ENCODE measurements around the gene ANO3.

ANO3 gene

DNA sequence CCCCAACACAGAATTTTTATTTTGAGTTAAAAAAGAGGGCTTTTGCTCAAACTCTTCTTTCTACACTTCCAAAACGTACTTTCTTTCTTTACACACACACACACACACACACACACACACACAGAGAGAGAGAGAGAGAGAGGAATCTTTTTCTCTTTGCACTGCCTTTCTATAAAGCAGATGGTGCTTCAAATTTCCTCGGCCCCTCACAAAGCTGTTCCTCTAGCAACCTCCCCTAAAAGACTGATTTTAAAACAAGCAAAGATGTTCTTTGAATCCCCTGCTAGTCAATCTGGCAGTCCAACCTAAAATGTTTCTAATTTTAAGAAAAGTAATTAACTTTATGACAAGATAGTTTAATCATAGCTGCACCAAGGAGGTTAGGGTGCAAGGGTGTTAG is 2.7 kb upstream of the ANO3 start:
- no peak for TF ChIP-seq POLR2A (IDR thresholded peaks at IDR 0.05; ENCODE audit: low read depth, low read length)
- FAIRE-seq (no peak), DNase-seq (ENCODE audit: insufficient read length, low spot score) (no peak)

DNA sequence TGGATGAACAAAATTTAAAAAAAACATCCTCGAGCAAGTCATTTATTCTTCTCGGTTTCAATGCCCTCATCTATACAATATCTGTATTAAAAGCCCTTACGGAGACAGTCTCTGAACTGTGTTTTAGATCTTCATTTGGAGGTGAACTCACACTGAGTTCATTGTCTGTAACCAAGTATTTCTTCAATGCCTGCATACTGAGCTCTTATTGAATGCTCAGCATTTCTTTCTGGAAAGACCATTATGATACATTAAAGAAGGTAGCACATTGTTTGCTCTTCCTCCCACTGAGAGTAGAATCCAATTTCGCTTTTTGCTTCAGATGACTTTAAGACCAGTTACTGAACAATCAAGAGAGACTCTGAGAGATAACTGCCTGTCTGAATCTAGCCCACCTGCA is 1.7 kb upstream of the ANO3 start:
- FAIRE-seq, result no peak
- DNase-seq (ENCODE audit: insufficient read length, low spot score), result no peak

DNA sequence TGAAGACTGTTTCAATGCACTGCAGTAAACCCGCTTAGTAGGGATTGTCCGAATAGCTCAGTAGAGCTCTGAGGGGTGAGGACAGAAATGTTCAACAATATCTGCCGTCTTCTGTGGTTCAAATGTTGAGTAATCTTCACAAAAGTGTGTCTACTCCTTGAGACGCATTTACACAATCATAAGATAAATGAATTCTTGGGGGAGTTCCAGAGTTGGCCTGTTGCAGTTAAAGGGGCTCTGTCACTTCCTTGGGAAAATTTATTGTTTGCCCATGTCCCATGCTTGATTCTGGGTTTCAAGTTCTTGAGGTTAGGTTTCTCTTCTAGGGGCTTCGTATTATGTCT is 614 bp downstream of the ANO3 start:
- no peak for DNase-seq (ENCODE audit: insufficient read length, low spot score)
- no peak for FAIRE-seq
- TF ChIP-seq POLR2A (IDR thresholded peaks at IDR 0.05; ENCODE audit: low read depth, low read length), result no peak

More for the DNA sequence above, 1.7 kb upstream of the ANO3 start:
- TF ChIP-seq POLR2A (IDR thresholded peaks at IDR 0.05; ENCODE audit: low read depth, low read length), result no peak

DNA sequence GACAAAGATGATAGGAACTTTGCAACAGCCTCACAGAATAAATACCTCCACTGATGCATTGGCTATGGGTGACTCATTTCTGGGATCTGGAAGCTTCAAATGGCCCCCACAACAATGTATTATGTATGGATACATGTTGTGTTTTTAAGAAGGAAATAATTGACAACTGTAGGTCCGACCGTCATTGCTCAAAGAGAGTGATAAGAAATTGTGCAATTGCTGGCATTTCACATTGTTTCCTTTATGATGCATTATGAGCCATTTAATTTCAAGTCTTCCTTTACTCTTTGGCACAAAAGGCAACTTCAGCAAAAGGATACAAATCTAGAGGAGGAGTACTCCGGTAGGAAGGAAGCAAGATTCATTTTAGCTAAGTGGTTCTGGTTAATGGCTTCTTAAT is 2.0 kb downstream of the ANO3 start:
- FAIRE-seq (no peak), DNase-seq (ENCODE audit: insufficient read length, low spot score) (no peak)
- TF ChIP-seq POLR2A (IDR thresholded peaks at IDR 0.05; ENCODE audit: low read depth, low read length), result no peak

DNA sequence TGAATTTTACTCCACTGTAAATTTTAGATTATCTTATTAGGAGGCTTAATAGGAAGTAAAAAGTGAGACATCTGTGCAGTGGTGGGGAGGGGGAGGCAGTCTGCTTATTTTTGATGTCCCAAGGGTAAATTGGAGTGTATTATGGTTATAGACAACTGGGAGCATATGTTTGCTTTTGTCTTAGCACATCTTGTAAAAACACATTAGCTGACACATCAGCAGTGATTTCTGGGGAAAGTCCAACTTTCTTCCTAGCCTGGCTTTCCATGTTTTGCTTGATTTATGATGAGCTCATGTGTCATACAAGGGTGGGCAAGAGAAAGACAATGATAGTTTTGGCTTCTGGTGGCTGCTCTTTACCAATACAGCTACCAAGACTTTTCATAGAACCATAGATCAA is 4.0 kb downstream of the ANO3 start:
- DNase-seq (ENCODE audit: insufficient read length, low spot score), result no peak
- TF ChIP-seq POLR2A (IDR thresholded peaks at IDR 0.05; ENCODE audit: low read depth, low read length), result no peak
- FAIRE-seq, result no peak

DNA sequence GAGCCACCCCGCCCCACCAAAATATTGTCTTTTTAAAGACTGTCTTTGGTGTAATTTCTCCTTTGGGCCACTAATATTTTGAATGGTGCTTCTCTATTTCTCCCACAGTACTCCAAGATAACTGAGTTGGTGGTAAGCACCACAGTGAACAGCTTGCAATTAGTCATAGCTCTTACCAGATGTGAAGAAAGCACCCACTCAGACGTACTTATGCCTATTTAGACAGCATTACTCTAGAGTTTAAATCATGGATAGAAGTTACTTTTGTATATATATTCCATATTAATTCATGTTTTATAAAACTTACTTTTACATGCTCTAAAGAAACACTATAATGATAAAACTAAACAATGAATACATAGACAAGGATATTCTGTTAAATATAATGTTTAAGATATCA is 12.7 kb downstream of the ANO3 start:
- no peak for TF ChIP-seq POLR2A (IDR thresholded peaks at IDR 0.05; ENCODE audit: low read depth, low read length)
- FAIRE-seq (no peak), DNase-seq (ENCODE audit: insufficient read length, low spot score) (no peak)

DNA sequence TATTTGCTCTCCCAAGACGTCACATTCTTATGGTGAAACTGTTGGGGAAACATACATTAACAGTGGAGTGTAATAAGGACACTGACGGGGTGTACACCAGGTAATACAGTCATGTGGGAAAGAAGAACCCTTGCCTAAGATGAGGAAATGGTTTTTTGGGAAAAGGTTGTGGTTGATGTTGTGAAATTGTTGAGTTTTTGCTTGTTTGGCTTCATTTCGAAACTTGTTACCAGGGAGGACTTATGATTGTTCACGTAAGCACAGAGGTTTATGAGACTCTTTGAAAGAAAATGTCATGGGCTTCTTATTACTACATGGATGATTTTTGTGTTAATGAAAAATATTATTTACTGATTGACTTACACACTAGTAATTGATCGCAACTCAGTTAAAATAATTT is 16.8 kb downstream of the ANO3 start:
- DNase-seq (ENCODE audit: insufficient read length, low spot score) (no peak), FAIRE-seq (no peak)
- no peak for TF ChIP-seq POLR2A (IDR thresholded peaks at IDR 0.05; ENCODE audit: low read depth, low read length)

DNA sequence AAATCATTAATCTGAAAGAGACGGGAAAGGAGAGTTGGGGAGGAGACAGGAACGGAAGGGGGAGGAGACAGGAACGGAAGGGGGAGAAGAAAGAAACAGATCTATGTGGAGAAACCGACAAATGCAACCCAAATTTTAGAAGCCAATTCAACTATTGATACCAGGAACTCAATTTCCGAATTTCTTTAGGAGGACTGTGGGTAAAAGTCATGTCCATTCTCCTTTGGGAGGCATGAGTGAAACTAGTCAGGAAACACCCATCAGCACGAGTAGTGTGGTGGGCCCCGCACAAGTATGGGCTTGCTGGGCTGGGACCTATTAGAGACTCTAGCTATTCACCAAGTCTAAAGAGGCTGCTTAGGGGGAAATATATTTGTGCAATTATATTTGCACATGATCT is 18.1 kb downstream of the ANO3 start:
- no peak for TF ChIP-seq POLR2A (IDR thresholded peaks at IDR 0.05; ENCODE audit: low read depth, low read length)
- DNase-seq (ENCODE audit: insufficient read length, low spot score) (no peak), FAIRE-seq (no peak)

DNA sequence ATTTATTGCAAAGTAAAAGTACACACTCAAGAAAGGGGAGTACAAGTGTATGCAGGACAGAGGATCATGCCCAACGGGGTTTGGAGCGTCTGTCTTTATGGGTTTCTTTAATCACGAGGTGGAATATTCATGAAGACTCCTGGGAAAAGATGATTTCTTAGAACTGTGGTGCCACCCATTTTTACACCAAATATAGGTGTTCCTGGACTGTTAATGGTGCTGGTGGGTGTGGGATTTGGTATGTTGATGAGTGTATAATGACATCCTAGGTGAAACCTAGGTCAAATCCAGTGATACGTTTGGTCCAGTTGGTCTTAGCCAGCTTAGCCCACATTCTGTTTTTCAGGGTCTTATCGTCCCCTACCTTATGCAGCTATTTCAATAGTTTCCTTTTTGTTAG is 21.1 kb downstream of the ANO3 start:
- no peak for FAIRE-seq
- TF ChIP-seq POLR2A (IDR thresholded peaks at IDR 0.05; ENCODE audit: low read depth, low read length), result no peak
- no peak for DNase-seq (ENCODE audit: insufficient read length, low spot score)

DNA sequence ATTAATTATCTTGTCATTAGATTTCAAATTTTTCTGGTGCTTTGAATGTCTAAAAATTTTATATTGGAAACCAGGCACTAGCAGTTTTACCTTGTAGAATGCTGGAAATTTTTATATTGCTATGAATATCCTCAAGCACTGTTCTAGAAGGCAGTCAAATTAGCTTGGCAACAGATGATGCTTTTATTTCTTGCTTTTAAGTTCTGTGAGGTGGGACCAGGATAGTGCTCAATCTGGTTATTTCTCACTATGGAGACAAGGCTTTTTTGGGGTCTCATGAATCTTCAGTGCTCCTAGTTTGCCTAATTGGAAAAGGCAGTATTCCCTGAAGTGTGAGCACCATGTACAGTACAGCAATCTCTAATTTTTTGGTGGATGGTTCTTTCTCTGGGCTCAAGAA is 27.1 kb downstream of the ANO3 start:
- no peak for FAIRE-seq
- DNase-seq (ENCODE audit: insufficient read length, low spot score), result no peak
- no peak for TF ChIP-seq POLR2A (IDR thresholded peaks at IDR 0.05; ENCODE audit: low read depth, low read length)

DNA sequence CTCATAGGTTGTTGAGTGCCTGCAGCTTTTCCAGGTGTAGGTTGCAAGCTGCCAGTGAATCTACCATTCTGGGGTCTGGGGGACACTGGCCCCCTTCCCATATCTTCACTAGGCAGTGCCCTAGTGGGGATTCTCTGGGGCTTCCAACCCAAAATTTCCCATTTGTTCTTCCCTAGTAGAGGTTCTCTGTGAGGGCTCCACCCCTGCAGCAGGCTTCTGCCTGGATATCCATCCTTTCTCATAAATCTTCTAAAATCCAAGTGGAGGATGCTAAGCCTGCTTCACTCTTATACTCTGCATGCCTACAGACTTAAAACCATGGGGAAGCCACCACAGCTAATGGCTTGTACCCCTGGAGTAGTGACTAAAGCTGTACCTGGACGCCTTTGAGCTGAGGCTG is 33.4 kb downstream of the ANO3 start:
- FAIRE-seq (no peak), DNase-seq (ENCODE audit: insufficient read length, low spot score) (no peak)
- no peak for TF ChIP-seq POLR2A (IDR thresholded peaks at IDR 0.05; ENCODE audit: low read depth, low read length)

DNA sequence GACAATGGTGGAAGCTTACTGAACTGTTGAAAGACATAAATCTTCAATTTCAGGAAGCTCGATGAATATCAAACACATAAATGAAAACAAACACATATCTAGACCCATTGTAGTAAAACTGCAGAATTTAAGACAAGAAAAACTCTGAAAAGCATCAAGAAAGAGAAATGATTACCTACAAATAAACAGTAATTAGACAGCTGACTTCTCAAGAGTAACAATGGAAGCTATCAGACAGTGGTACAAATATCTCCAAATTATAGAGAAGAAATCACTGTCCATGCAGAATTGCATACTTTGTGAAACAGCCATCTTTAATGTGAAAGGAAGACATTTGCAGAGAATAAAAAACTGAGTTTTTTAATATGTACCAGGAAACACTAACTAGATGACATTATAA is 45.7 kb downstream of the ANO3 start:
- TF ChIP-seq POLR2A (IDR thresholded peaks at IDR 0.05; ENCODE audit: low read depth, low read length), result no peak
- FAIRE-seq (no peak), DNase-seq (ENCODE audit: insufficient read length, low spot score) (no peak)

DNA sequence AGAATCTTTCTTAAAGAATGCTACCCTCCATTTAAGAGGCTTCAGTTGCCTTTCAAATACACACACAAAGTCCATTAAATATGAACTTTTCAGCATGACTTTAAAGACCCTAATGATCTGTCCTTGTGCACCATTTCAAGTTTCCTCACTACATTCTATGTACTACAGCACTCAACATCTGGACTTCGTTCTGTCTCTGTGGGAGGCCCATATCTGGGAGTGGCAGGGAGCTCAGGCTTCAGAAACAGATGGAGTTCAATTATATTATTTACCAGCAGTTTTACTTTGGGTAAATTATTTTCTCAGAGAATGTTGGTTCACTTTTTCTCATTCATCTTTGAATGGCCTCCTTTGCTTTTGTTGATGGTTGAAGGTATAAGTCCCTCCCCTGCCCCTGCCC is 67.4 kb downstream of the ANO3 start:
- no peak for TF ChIP-seq POLR2A (IDR thresholded peaks at IDR 0.05; ENCODE audit: low read depth, low read length)
- no peak for FAIRE-seq

DNA sequence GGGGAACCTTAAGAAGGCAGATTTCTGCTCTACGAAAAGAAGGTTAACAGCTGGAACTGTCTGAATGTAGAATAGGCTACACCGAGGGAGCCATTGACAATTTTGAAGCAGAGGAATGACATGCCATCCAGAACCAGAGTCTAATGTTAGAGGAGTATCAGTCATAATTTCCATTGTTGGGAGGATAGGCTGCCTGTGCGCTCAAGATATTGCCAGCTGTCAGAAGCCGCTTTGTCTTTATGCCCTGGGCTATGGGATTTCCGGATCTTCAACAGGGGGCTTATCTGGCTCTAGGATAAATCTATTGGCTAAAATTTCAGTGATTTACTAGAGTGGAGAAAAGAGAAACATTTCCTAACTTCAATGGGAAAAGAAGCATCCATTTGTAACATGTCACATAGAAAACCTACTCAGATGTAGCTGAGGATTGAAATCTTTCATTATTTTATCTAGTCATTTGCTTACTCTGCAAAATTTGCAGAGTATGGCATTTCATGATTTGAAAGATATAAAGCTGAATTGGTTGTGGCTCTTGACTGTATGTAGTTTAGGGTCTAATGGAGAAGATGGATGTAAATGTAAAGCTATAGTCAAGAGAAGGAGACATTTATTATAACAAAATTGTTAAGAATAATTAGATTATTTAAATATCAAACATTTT is 78.9 kb downstream of the ANO3 start:
- no peak for FAIRE-seq
- TF ChIP-seq POLR2A (IDR thresholded peaks at IDR 0.05; ENCODE audit: low read depth, low read length), result no peak
- DNase-seq (ENCODE audit: insufficient read length, low spot score), result no peak

More for the DNA sequence above, 67.4 kb downstream of the ANO3 start:
- no peak for DNase-seq (ENCODE audit: insufficient read length, low spot score)

DNA sequence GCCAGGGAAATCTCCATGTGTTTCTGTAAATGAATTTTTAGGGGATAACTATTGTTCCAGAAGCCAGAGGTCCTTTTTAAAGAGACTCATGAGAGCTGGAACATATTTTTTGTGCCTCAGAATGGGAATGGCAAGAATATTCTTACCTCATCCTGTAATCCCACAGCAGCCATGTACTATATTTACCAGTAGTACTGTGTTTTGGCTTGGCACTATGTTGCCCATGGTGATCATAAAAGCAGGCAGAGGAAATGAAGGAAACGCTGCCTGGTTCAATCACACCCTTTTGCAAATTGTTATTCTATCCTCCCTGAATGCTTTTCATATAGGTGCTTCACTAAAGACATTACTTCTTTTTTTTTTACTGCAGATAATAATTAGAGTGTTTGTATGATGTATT is 81.0 kb downstream of the ANO3 start:
- FAIRE-seq, result no peak
- no peak for TF ChIP-seq POLR2A (IDR thresholded peaks at IDR 0.05; ENCODE audit: low read depth, low read length)
- no peak for DNase-seq (ENCODE audit: insufficient read length, low spot score)

DNA sequence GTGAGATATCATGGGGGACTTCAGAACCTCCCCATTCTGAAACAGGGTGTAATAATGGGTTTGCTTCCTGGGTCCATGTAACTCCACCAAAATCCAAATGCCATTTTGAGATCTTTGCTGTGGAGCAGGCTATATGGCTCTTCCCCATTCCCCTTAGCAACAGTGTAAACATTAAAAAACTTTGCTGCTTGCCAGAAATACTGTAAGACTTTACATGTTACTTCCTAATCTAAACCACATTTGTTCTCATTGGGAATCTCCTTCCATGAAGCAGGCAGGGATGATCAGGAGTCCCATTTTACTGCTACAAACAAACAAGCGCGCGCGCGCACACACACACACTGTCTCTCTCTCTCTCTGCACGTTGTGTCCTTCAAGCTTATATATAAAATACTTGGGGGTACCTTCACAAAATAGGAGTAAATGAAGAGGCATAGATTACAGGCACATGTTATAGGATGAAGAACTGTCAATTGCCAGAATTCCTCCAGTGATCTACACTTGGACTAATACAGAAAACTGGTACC is 86.5 kb downstream of the ANO3 start:
- no peak for TF ChIP-seq POLR2A (IDR thresholded peaks at IDR 0.05; ENCODE audit: low read depth, low read length)
- FAIRE-seq (no peak), DNase-seq (ENCODE audit: insufficient read length, low spot score) (no peak)

Data from H54 (cell line).